Suprapubic skin (tissue), 4 donors: ENCODE results near the gene GNA12.

ENCODE experiments used
- CTCF ChIP-seq, 2 donors: fragments of 200-600 bp in 1 of 2; fragments of 450-650 bp in 1 of 2; sonication (generic) in 1 of 2; IDR thresholded peaks; one replicate each; pipeline ENCODE4 v1.5.1; 2016 to 2019; ENCODE audit warnings: antibody characterized with exemption in 2 of 2, mild to moderate bottlenecking in 1 of 2, moderate library complexity in 1 of 2
- EP300 ChIP-seq: sonication (generic); formaldehyde crosslinking; IDR thresholded peaks from one replicate; pipeline ENCODE4 v1.6.1; 2017; ENCODE audit warnings: antibody characterized with exemption
- POLR2A ChIP-seq, 2 donors: fragments of 450-650 bp; IDR thresholded peaks; one replicate each; pipeline ENCODE4 v1.6.1; 2017; ENCODE audit warnings: antibody characterized with exemption in 2 of 2, mild to moderate bottlenecking in 2 of 2, moderate library complexity in 2 of 2
- POLR2AphosphoS5 ChIP-seq, 3 donors: sonication (generic); formaldehyde crosslinking; IDR thresholded peaks; one replicate each; pipeline ENCODE4 v1.6.1; 2017; ENCODE audit warnings: antibody characterized with exemption in 3 of 3

- TF ChIP-seq EP300 (no peak), POLR2A (IDR thresholded peaks at IDR 0.05) (no peak), CTCF (IDR thresholded peaks at IDR 0.05) (no peak), POLR2AphosphoS5 (IDR thresholded peaks at IDR 0.05) (no peak)
Observed at GRCh38 chr7:2807460-2807844, 36.7 kb downstream of the GNA12 start.
